Peyer's patch (tissue), 4 donors: ENCODE measurements around the gene HMGCL. TPM values are rescaled to one million over a fixed set of nuclear protein-coding genes. Genes with fewer than 3 reads are reported as not detected.
A peak's percentile ranks its signal among the peaks of the same experiment; 100 is the strongest.

Experiments
- DNase-seq, 3 donors: peaks; one replicate each; pipeline ENCODE4 v3.0.0-alpha.2; 2017 to 2019
- H3K27ac ChIP-seq, 4 donors: fragments of 200-600 bp; sonication (generic); one replicate each; pipeline ENCODE4 v1.5.1; 2016 to 2019
- H3K27me3 ChIP-seq, 2 donors: fragments of 200-600 bp; sonication (generic); one replicate each; pipeline ENCODE4 v1.5.1; 2019
- H3K36me3 ChIP-seq, 3 donors: fragments of 200-600 bp; sonication (generic); one replicate each; pipeline ENCODE4 v1.5.1; 2016 to 2019
- H3K4me1 ChIP-seq, 4 donors: fragments of 200-600 bp; sonication (generic); one replicate each; pipeline ENCODE4 v1.5.1; 2016 to 2019
- H3K4me3 ChIP-seq, 4 donors: fragments of 200-600 bp; sonication (generic); 1 replicate in 3 of 4; 2 replicates in 1 of 4; pipeline ENCODE4 v1.5.1; 2016 to 2019; ENCODE audit warnings: mild to moderate bottlenecking in 1 of 4
- H3K9me3 ChIP-seq, 4 donors: fragments of 200-600 bp; sonication (generic); one replicate each; pipeline ENCODE4 v1.5.1; 2016 to 2019; ENCODE audit warnings: mild to moderate bottlenecking in 1 of 4
- POLR2A ChIP-seq, 2 donors: fragments of 450-650 bp; IDR thresholded peaks; one replicate each; pipeline ENCODE4 v1.5.1; 2017; ENCODE audit warnings: antibody characterized with exemption in 2 of 2, mild to moderate bottlenecking in 2 of 2, moderate library complexity in 2 of 2
- total RNA-seq, 4 donors: library from RNA; depleted of rRNA; stranded (reverse); fragments of >200 nt; gene quantifications; one replicate each; pipeline ENCODE4 v1.1.0, GENCODE V29; 2016
- TF ChIP-seq, protein P1 (sequence below), 6 experiments: fragments of 450-650 bp in 4 of 6; fragments of 200-600 bp in 2 of 6; sonication (generic) in 1 of 6; IDR thresholded peaks; one replicate each; pipeline ENCODE4 v1.5.1; 2017 to 2019; ENCODE audit warnings: antibody characterized with exemption in 6 of 6, mild to moderate bottlenecking in 3 of 6, moderate library complexity in 1 of 6

The HMGCL gene
- total RNA-seq, 4 donors from 2014 or later, result 24.8 to 74.3 (median 64.6) TPM

DNA sequence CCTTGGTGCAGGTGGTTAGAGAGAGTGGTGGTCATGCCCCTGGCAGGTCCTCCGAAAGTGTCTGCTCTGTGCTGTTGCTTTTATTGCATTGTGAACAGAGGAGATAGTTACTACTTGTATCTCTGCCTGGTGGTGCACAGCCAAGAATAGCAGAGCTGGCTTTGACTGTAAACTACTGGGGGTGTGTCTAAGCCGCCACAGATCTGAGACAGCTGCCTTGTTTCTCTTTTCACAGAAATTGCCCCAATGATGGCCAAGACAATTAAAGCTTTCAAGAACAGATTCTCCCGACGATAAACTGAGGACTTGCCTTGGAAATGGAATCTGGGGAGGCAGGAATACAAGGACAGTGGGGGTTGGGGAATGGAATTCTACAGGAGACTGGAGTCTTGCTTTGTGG is 66.0 kb downstream of the HMGCL start:
- DNase-seq, result no peak
- Histone ChIP-seq H3K4me3 (no peak overlapping the region), H3K27me3 (no peaks in the 10 kb centered on the region), H3K9me3 (no peaks in the 10 kb centered on the region), H3K4me1 (no peaks in the 10 kb centered on the region), H3K27ac (no peak overlapping the region), H3K36me3 (peaks cover 0 to 91% (median 2%) of the 10 kb centered on the region in 3 donors)
- TF ChIP-seq, protein P1, sequence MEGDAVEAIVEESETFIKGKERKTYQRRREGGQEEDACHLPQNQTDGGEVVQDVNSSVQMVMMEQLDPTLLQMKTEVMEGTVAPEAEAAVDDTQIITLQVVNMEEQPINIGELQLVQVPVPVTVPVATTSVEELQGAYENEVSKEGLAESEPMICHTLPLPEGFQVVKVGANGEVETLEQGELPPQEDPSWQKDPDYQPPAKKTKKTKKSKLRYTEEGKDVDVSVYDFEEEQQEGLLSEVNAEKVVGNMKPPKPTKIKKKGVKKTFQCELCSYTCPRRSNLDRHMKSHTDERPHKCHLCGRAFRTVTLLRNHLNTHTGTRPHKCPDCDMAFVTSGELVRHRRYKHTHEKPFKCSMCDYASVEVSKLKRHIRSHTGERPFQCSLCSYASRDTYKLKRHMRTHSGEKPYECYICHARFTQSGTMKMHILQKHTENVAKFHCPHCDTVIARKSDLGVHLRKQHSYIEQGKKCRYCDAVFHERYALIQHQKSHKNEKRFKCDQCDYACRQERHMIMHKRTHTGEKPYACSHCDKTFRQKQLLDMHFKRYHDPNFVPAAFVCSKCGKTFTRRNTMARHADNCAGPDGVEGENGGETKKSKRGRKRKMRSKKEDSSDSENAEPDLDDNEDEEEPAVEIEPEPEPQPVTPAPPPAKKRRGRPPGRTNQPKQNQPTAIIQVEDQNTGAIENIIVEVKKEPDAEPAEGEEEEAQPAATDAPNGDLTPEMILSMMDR (IDR thresholded peaks at IDR 0.05), result no peak
- no peak for TF ChIP-seq POLR2A (IDR thresholded peaks at IDR 0.05)

DNA sequence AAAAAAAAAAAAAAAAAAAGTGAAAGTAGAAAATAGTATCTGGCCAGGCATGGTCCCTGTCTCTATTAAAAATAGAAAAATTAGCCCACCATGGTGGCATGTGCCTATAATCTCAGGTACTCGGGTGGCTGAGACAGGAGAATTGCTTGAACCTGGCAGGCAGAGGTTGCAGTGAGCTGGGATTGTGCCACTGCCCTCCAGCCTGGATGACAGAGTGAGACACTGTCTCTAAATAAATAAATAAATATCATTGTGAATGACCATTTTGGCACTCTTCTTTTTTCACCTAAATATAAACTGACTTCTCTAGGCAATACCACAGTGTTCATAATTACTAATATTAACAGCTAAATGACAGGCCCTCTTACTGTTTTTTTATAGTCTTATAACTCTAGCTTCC is 67.4 kb downstream of the HMGCL start:
- Histone ChIP-seq H3K27me3 (no peaks in the 10 kb centered on the region), H3K4me1 (no peaks in the 10 kb centered on the region), H3K4me3 (no peak overlapping the region), H3K9me3 (no peaks in the 10 kb centered on the region), H3K36me3 (peaks cover 0 to 98% (median 2%) of the 10 kb centered on the region in 3 donors), H3K27ac (no peak overlapping the region)
- TF ChIP-seq, protein P1 (IDR thresholded peaks at IDR 0.05), result no peak
- TF ChIP-seq POLR2A (IDR thresholded peaks at IDR 0.05), result no peak
- DNase-seq, result peak in 1 of 3 donors; percentile 27

DNA sequence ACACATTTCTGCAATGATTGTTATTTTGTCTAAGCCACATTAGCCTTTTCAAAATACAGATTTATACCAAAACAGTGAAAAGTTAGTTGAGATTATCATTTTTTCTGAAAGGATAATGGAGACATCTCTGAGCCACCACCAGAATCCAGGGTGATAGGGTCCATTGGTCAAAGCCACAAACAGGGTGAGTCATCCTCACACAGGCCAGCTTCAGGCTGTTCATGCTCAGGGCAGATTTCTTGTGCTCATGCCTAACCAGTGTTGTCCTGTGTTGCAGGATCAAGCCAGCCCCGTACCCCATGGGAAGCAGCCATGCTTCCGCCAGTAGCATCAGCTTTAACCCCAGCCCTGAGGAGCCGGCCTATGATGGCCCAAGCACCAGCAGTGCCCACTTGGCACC is 68.6 kb downstream of the HMGCL start:
- no peak overlapping the region for H3K27ac ChIP-seq
- no peaks in the 10 kb centered on the region for H3K27me3 ChIP-seq
- no peaks in the 10 kb centered on the region for H3K4me1 ChIP-seq
- no peak overlapping the region for H3K4me3 ChIP-seq
- peaks cover 0 to 98% (median 2%) of the 10 kb centered on the region in 3 donors for H3K36me3 ChIP-seq
- TF ChIP-seq POLR2A (IDR thresholded peaks at IDR 0.05), result no peak
- TF ChIP-seq, protein P1 (IDR thresholded peaks at IDR 0.05), result no peak
- peak in 1 of 3 donors; percentile 52 for DNase-seq
- H3K9me3 ChIP-seq, result no peaks in the 10 kb centered on the region

DNA sequence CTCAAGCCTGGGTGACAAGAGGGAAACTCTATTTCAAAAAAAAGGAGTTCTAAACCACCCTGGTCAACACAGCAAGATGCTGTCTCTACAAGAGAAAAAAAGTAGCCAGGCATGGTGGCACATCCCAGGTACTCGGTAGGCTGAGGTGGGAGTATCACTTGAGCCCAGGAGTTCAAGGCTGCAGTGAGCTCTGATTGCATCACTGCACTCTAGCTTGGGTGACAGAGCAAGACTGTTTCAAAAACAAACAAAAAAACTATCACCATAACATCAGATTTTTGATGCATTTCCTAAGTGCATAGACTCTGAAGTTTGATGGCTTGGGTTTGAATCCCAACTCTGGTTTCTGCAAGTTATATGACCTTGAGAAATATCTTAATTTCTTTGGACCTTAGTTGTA is 72.3 kb downstream of the HMGCL start:
- Histone ChIP-seq H3K9me3 (no peaks in the 10 kb centered on the region), H3K4me1 (no peaks in the 10 kb centered on the region), H3K36me3 (peaks cover 0 to 81% (median 2%) of the 10 kb centered on the region in 3 donors), H3K4me3 (no peak overlapping the region), H3K27me3 (no peaks in the 10 kb centered on the region), H3K27ac (no peak overlapping the region)
- TF ChIP-seq, protein P1 (IDR thresholded peaks at IDR 0.05), result no peak
- no peak for TF ChIP-seq POLR2A (IDR thresholded peaks at IDR 0.05)
- DNase-seq, result no peak

Other genes with a start within 250 kb of the HMGCL start
- gene RPL11, start 133.6 kb downstream of the HMGCL start, total RNA-seq, result 100 to 1,000 TPM; 339 to 882 (median 437) TPM
- 10 to 100 TPM; 26.3 to 43.7 (median 31.2) TPM for gene ELOA, start 82.0 kb downstream of the HMGCL start, total RNA-seq
- gene PITHD1, start 47.0 kb downstream of the HMGCL start, total RNA-seq, result 10 to 100 TPM; 19.4 to 47.0 (median 30.1) TPM
- 100 to 1,000 TPM in 2 of 4 donors, 10 to 100 TPM in 2; 47.0 to 117 (median 105) TPM for gene LYPLA2, start 34.3 kb downstream of the HMGCL start, total RNA-seq
- 100 to 1,000 TPM in 2 of 4 donors, 10 to 100 TPM in 2; 58.6 to 137 (median 107) TPM for gene GALE, start 24.7 kb downstream of the HMGCL start, total RNA-seq
- 100 to 1,000 TPM in 2 of 4 donors, 10 to 100 TPM in 2; 47.9 to 182 (median 107) TPM for gene FUCA1, start 42.9 kb upstream of the HMGCL start, total RNA-seq
- gene CNR2, start 87.9 kb upstream of the HMGCL start, total RNA-seq, result 10 to 100 TPM in 1 of 4 donors, under 1 TPM in 2, not detected in 1; 0.54 to 13.2 (median 0.66) TPM
- gene PNRC2, start 134.4 kb upstream of the HMGCL start, total RNA-seq, result 100 to 1,000 TPM in 2 of 4 donors, 10 to 100 TPM in 2; 77.9 to 157 (median 104) TPM
- gene SRSF10, start 154.9 kb upstream of the HMGCL start, total RNA-seq, result 100 to 1,000 TPM in 3 of 4 donors, 10 to 100 TPM in 1; 86.3 to 224 (median 112) TPM